RWPE2 (cell line): Measurements from ENCODE around the gene GPR139.

Source experiments
- ATAC-seq: fragments of 200-7000 bp; cut with Tn5 transposase; 3 replicates; pipeline ENCODE4 v1.9.1; 2021; ENCODE audit warnings: low read depth
- DNase-seq: peaks from one replicate; pipeline ENCODE4 v3.0.0-alpha.2; 2020; ENCODE audit warnings: low spot score
- H3K27ac ChIP-seq: fragments of 450-650 bp; 2 replicates; pipeline ENCODE4 v1.5.1; 2017; ENCODE audit warnings: mild to moderate bottlenecking; ENCODE audit not compliant: poor library complexity, severe bottlenecking
- H3K27me3 ChIP-seq: fragments of 250-450 bp; sonication (Bioruptor Pico); 2 replicates; pipeline ENCODE4 v1.5.1; 2021; ENCODE audit warnings: mild to moderate bottlenecking, moderate library complexity; ENCODE audit not compliant: insufficient read depth, poor library complexity, severe bottlenecking
- H3K36me3 ChIP-seq: fragments of 250-450 bp; sonication (Bioruptor Pico); 2 replicates; pipeline ENCODE4 v1.5.1; 2020; ENCODE audit warnings: low read depth, mild to moderate bottlenecking, moderate library complexity
- H3K4me1 ChIP-seq: fragments of 250-450 bp; sonication (Bioruptor Pico); 2 replicates; pipeline ENCODE4 v1.5.1; 2021; ENCODE audit warnings: mild to moderate bottlenecking, moderate library complexity; ENCODE audit not compliant: insufficient read depth, poor library complexity, severe bottlenecking
- H3K4me3 ChIP-seq: fragments of 250-450 bp; sonication (Bioruptor Pico); 2 replicates; pipeline ENCODE4 v1.5.1; 2021; ENCODE audit warnings: mild to moderate bottlenecking, moderate library complexity; ENCODE audit not compliant: severe bottlenecking
- H3K9me3 ChIP-seq: fragments of 250-450 bp; sonication (Bioruptor Pico); 2 replicates; pipeline ENCODE4 v1.5.1; 2021; ENCODE audit warnings: mild to moderate bottlenecking, moderate library complexity; ENCODE audit not compliant: severe bottlenecking
- CTCF ChIP-seq: fragments of 450-650 bp; IDR thresholded peaks from one replicate; pipeline ENCODE4 v1.5.1; 2017; ENCODE audit warnings: mild to moderate bottlenecking, moderate library complexity; ENCODE audit not compliant: poor library complexity, severe bottlenecking

Gene GPR139

GRCh38 chr16:20051147-20051546 is 22.5 kb downstream of the GPR139 start:
- Histone ChIP-seq H3K4me3 (no peak overlapping the region), H3K27me3 (peaks cover 2% of the 10 kb centered on the region), H3K4me1 (no peaks in the 10 kb centered on the region), H3K36me3 (no peaks in the 10 kb centered on the region), H3K27ac (no peak overlapping the region), H3K9me3 (no peaks in the 10 kb centered on the region)
- DNase-seq: no peak
- no peak for ATAC-seq
- no peak for TF ChIP-seq CTCF

- DNase-seq: no peak
- no peak overlapping the region for H3K4me3 ChIP-seq
- no peak for TF ChIP-seq CTCF
- H3K9me3 ChIP-seq: no peaks in the 10 kb centered on the region
- H3K27me3 ChIP-seq: peaks cover 2% of the 10 kb centered on the region
- H3K4me1 ChIP-seq: no peaks in the 10 kb centered on the region
- ATAC-seq: no peak
- H3K27ac ChIP-seq: no peak overlapping the region
- H3K36me3 ChIP-seq: no peaks in the 10 kb centered on the region
Observed at GRCh38 chr16:20049831-20050230, 23.9 kb downstream of the GPR139 start.

GRCh38 chr16:20045886-20046285 is 27.8 kb downstream of the GPR139 start:
- H3K27me3 ChIP-seq: no peaks in the 10 kb centered on the region
- DNase-seq (no peak), ATAC-seq (no peak)
- TF ChIP-seq CTCF: no peak
- no peak overlapping the region for H3K27ac ChIP-seq
- no peaks in the 10 kb centered on the region for H3K36me3 ChIP-seq
- H3K4me3 ChIP-seq: no peak overlapping the region
- H3K4me1 ChIP-seq: no peaks in the 10 kb centered on the region
- no peaks in the 10 kb centered on the region for H3K9me3 ChIP-seq

GRCh38 chr16:20042848-20043247 is 30.8 kb downstream of the GPR139 start:
- H3K27ac ChIP-seq: no peak overlapping the region
- no peaks in the 10 kb centered on the region for H3K9me3 ChIP-seq
- peaks cover 12% of the 10 kb centered on the region for H3K27me3 ChIP-seq
- no peaks in the 10 kb centered on the region for H3K4me1 ChIP-seq
- no peak for DNase-seq
- no peak overlapping the region for H3K4me3 ChIP-seq
- no peaks in the 10 kb centered on the region for H3K36me3 ChIP-seq
- ATAC-seq: peak; percentile 41; the same call in 1 of the 3 replicates
- TF ChIP-seq CTCF: no peak

- no peak for TF ChIP-seq CTCF
- H3K27me3 ChIP-seq: peaks cover 12% of the 10 kb centered on the region
- H3K36me3 ChIP-seq: no peaks in the 10 kb centered on the region
- ATAC-seq (no peak), DNase-seq (no peak)
- H3K4me1 ChIP-seq: no peaks in the 10 kb centered on the region
- no peaks in the 10 kb centered on the region for H3K9me3 ChIP-seq
- no peak overlapping the region for H3K27ac ChIP-seq
- no peak overlapping the region for H3K4me3 ChIP-seq
Observed at GRCh38 chr16:20041924-20042596, 31.6 kb downstream of the GPR139 start.
